Gastrocnemius medialis (tissue), 4 donors: Measurements from ENCODE around the gene NBPF26.
"Not testable (repeated sequence)": the region's sequence is repeated elsewhere in the genome, so short reads cannot be mapped to it uniquely, and the experiment has no call there.

ENCODE experiments used
- CTCF ChIP-seq, 5 experiments: fragments of 450-650 bp in 3 of 5; fragments of 200-600 bp in 2 of 5; sonication (generic) in 2 of 5; IDR thresholded peaks in 4 of 5; conservative IDR thresholded peaks in 1 of 5; 1 replicate in 4 of 5; 2 replicates in 1 of 5; pipeline ENCODE4 v1.5.1; 2016 to 2019; ENCODE audit warnings: antibody characterized with exemption in 5 of 5, mild to moderate bottlenecking in 3 of 5, moderate library complexity in 3 of 5
- POLR2A ChIP-seq, 2 donors: fragments of 450-650 bp; IDR thresholded peaks; one replicate each; pipeline ENCODE4 v1.6.1; 2017; ENCODE audit warnings: antibody characterized with exemption in 2 of 2, mild to moderate bottlenecking in 2 of 2, moderate library complexity in 2 of 2

- not testable (repeated sequence) for TF ChIP-seq CTCF (IDR thresholded peaks at IDR 0.05 in 4 of 5, conservative IDR thresholded peaks at IDR 0.05 in 1 of 5); POLR2A (IDR thresholded peaks at IDR 0.05)
Observed at GRCh38 chr1:120849400-120850286, 125.9 kb downstream of the NBPF26 start.
